ENCODE data around the gene NCCRP1.

NCCRP1 gene

GRCh38 chr19:39180749-39181148, 16.0 kb upstream of the NCCRP1 start:
- DNase-seq (ENCODE audit: low read depth), result no peak

- no peak for DNase-seq (ENCODE audit: low read depth)
Observed at GRCh38 chr19:39181500-39182173, 15.1 kb upstream of the NCCRP1 start.

- DNase-seq (ENCODE audit: low read depth), result no peak
Observed at GRCh38 chr19:39182174-39182505, 14.6 kb upstream of the NCCRP1 start.

GRCh38 chr19:39183104-39183503, 13.7 kb upstream of the NCCRP1 start:
- DNase-seq (ENCODE audit: low read depth), result no peak

- DNase-seq (ENCODE audit: low read depth), result no peak
Observed at GRCh38 chr19:39186391-39186790, 10.4 kb upstream of the NCCRP1 start.

- no peak for DNase-seq (ENCODE audit: low read depth)
Observed at GRCh38 chr19:39187552-39187943, 9.2 kb upstream of the NCCRP1 start.

GRCh38 chr19:39188960-39189359, 7.8 kb upstream of the NCCRP1 start:
- no peak for DNase-seq (ENCODE audit: low read depth)

- DNase-seq (ENCODE audit: low read depth), result no peak
Observed at GRCh38 chr19:39190768-39191167, 6.0 kb upstream of the NCCRP1 start.

GRCh38 chr19:39192846-39193245, 3.9 kb upstream of the NCCRP1 start:
- no peak for DNase-seq (ENCODE audit: low read depth)

- no peak for DNase-seq (ENCODE audit: low read depth)
Observed at GRCh38 chr19:39193803-39194202, 3.0 kb upstream of the NCCRP1 start.

- no peak for DNase-seq (ENCODE audit: low read depth)
Observed at GRCh38 chr19:39194832-39195542, 1.8 kb upstream of the NCCRP1 start.

- no peak for DNase-seq (ENCODE audit: low read depth)
Observed at GRCh38 chr19:39195755-39196154, 1.0 kb upstream of the NCCRP1 start.

GRCh38 chr19:39196320-39196719, 444 bp upstream of the NCCRP1 start:
- no peak for DNase-seq (ENCODE audit: low read depth)

GRCh38 chr19:39197808-39198207, 1.0 kb downstream of the NCCRP1 start:
- DNase-seq (ENCODE audit: low read depth), result no peak

GRCh38 chr19:39199025-39199424, 2.3 kb downstream of the NCCRP1 start:
- DNase-seq (ENCODE audit: low read depth), result no peak

- DNase-seq (ENCODE audit: low read depth), result no peak
Observed at GRCh38 chr19:39200066-39200802, 3.5 kb downstream of the NCCRP1 start.

- no peak for DNase-seq (ENCODE audit: low read depth)
Observed at GRCh38 chr19:39200803-39201115, 4.0 kb downstream of the NCCRP1 start.

- DNase-seq (ENCODE audit: low read depth), result no peak
Observed at GRCh38 chr19:39202998-39203355, 6.2 kb downstream of the NCCRP1 start.

GRCh38 chr19:39203372-39204341, 6.9 kb downstream of the NCCRP1 start, which contains the start of gene SYCN:
SYCN (minus strand) TSS chr19:39204263; CDS start chr19:39204254, 9 bp downstream.
- no peak for DNase-seq (ENCODE audit: low read depth)

GRCh38 chr19:39205449-39205764, 8.6 kb downstream of the NCCRP1 start:
- no peak for DNase-seq (ENCODE audit: low read depth)

GRCh38 chr19:39206122-39206521, 9.4 kb downstream of the NCCRP1 start:
- DNase-seq (ENCODE audit: low read depth), result no peak

GRCh38 chr19:39207293-39207836, 10.6 kb downstream of the NCCRP1 start:
- no peak for DNase-seq (ENCODE audit: low read depth)

All from T-helper 22 cell (primary cell).